Limb (tissue), 2 donors: ENCODE measurements around the gene TRIM43.
"Not testable (repeated sequence)": the region's sequence is repeated elsewhere in the genome, so short reads cannot be mapped to it uniquely, and the experiment has no call there.

Source experiments
- DNase-seq, 2 donors: peaks; one replicate each; pipeline ENCODE4 v3.0.0-alpha.2; 2016; ENCODE audit errors: extremely low spot score in 2 of 2

TRIM43 gene

GRCh38 chr2:95641289-95641575 lies 49.4 kb downstream of the TRIM43 start:
- not testable (repeated sequence) for DNase-seq

GRCh38 chr2:95641787-95642186 lies 50.0 kb downstream of the TRIM43 start:
- DNase-seq, result not testable (repeated sequence)

- DNase-seq, result not testable (repeated sequence)
These were observed 50.6 kb downstream of the TRIM43 start for GRCh38 chr2:95642360-95642759.

- DNase-seq, result not testable (repeated sequence)
These were observed 51.1 kb downstream of the TRIM43 start for GRCh38 chr2:95642951-95643350.

GRCh38 chr2:95645312-95645711 lies 53.5 kb downstream of the TRIM43 start:
- not testable (repeated sequence) for DNase-seq

- DNase-seq, result not testable (repeated sequence)
These were observed 54.6 kb downstream of the TRIM43 start for GRCh38 chr2:95646274-95646994.

GRCh38 chr2:95648894-95649544 lies 57.2 kb downstream of the TRIM43 start:
- DNase-seq, result not testable (repeated sequence)
